Astrocyte (in vitro differentiated cells and primary cell): ENCODE measurements around the gene MYL4. TPM values are rescaled to one million over a fixed set of nuclear protein-coding genes. Genes with fewer than 3 reads are reported as not detected.

Experiments used
- DNase-seq: peaks from one replicate; pipeline ENCODE4 v3.0.0-alpha.2; 2010; ENCODE audit warnings: low read depth
- FAIRE-seq: peaks from 2 replicates; lab custom pipeline; 2011; peaks lifted over from hg19 to GRCh38; lab: Jason Lieb, UNC
- H2AFZ ChIP-seq: 2 replicates; pipeline ENCODE4 v1.6.0; 2012; ENCODE audit warnings: low read depth, low read length, inconsistent platforms
- H3K27ac ChIP-seq: 2 replicates; pipeline ENCODE4 v1.5.1; 2011; ENCODE audit warnings: low read depth, low read length, inconsistent platforms
- H3K27me3 ChIP-seq: 2 replicates; pipeline ENCODE4 v1.6.0; 2011; ENCODE audit warnings: low read length, inconsistent platforms; ENCODE audit not compliant: insufficient read depth
- H3K36me3 ChIP-seq: 2 replicates; pipeline ENCODE4 v1.5.1; 2011; ENCODE audit warnings: low read length, inconsistent platforms; ENCODE audit not compliant: insufficient read depth
- H3K4me1 ChIP-seq: 2 replicates; pipeline ENCODE4 v1.5.1; 2011; ENCODE audit warnings: low read length, inconsistent platforms; ENCODE audit not compliant: insufficient read depth
- H3K4me2 ChIP-seq: 2 replicates; pipeline ENCODE4 v1.6.0; 2012; ENCODE audit warnings: low read length, inconsistent platforms
- H3K4me3 ChIP-seq: 2 replicates; pipeline ENCODE4 v1.5.1; 2011; ENCODE audit warnings: low read depth, mild to moderate bottlenecking, low read length, inconsistent platforms; ENCODE audit not compliant: insufficient read depth
- H3K79me2 ChIP-seq: 2 replicates; pipeline ENCODE4 v1.6.0; 2012; ENCODE audit warnings: mild to moderate bottlenecking, low read length, inconsistent platforms; ENCODE audit not compliant: insufficient read depth
- H3K9ac ChIP-seq: 2 replicates; pipeline ENCODE4 v1.6.0; 2012; ENCODE audit warnings: mild to moderate bottlenecking, low read length, inconsistent platforms
- H3K9me3 ChIP-seq: 2 replicates; pipeline ENCODE4 v1.5.1; 2012; ENCODE audit warnings: low read depth, mild to moderate bottlenecking, low read length, inconsistent platforms; ENCODE audit not compliant: insufficient read depth
- H4K20me1 ChIP-seq: 2 replicates; pipeline ENCODE4 v1.6.0; 2012; ENCODE audit warnings: low read length, inconsistent platforms; ENCODE audit not compliant: insufficient read depth
- H3K27ac Mint-ChIP-seq: one replicate; pipeline ENCODE4 v1.8.0; 2021; ENCODE audit warnings: mild to moderate bottlenecking, mixed read lengths; ENCODE audit not compliant: unreplicated experiment
- H3K27me3 Mint-ChIP-seq: one replicate; pipeline ENCODE4 v1.8.0; 2021; ENCODE audit warnings: low read depth, mixed read lengths; ENCODE audit not compliant: unreplicated experiment
- H3K36me3 Mint-ChIP-seq: one replicate; pipeline ENCODE4 v1.8.0; 2021; ENCODE audit warnings: low read depth, mixed read lengths; ENCODE audit not compliant: unreplicated experiment
- H3K4me1 Mint-ChIP-seq: one replicate; pipeline ENCODE4 v1.8.0; 2021; ENCODE audit warnings: low read depth, mixed read lengths; ENCODE audit not compliant: unreplicated experiment
- H3K4me3 Mint-ChIP-seq: one replicate; pipeline ENCODE4 v1.8.0; 2021; ENCODE audit warnings: mild to moderate bottlenecking, moderate library complexity, mixed read lengths; ENCODE audit not compliant: unreplicated experiment
- H3K9me3 Mint-ChIP-seq: one replicate; pipeline ENCODE4 v1.8.0; 2021; ENCODE audit warnings: mild to moderate bottlenecking, mixed read lengths; ENCODE audit not compliant: unreplicated experiment
- CTCF ChIP-seq: IDR thresholded peaks from 2 replicates; pipeline ENCODE4 v1.5.1; 2011; ENCODE audit warnings: low read depth, mild to moderate bottlenecking, inconsistent platforms, low read length, moderate library complexity; ENCODE audit not compliant: insufficient read depth
- EZH2 ChIP-seq: IDR thresholded peaks from 2 replicates; pipeline ENCODE4 v1.6.1; 2012; ENCODE audit warnings: mild to moderate bottlenecking, low read length, inconsistent platforms; ENCODE audit not compliant: insufficient read depth
- total RNA-seq: library from RNA; stranded (reverse); gene quantifications from 2 replicates; pipeline ENCODE4 v1.2.1, GENCODE V29; 2021

The MYL4 gene
- total RNA-seq, 1 donor from 2014 or later, result 22.7 TPM

GRCh38 chr17:47189732-47190237 lies 19.4 kb upstream of the MYL4 start:
- peak overlapping the region; percentile 99 for H3K27ac Mint-ChIP-seq

GRCh38 chr17:47190243-47190642 lies 18.9 kb upstream of the MYL4 start:
- no peak for DNase-seq
- H3K36me3 ChIP-seq, result no peaks in the 10 kb centered on the region
- no peak overlapping the region for H3K27ac Mint-ChIP-seq
- H3K79me2 ChIP-seq, result peaks cover 39% of the 10 kb centered on the region
- H3K4me2 ChIP-seq, result no peak overlapping the region
- peaks cover 10% of the 10 kb centered on the region for H3K4me1 Mint-ChIP-seq
- H3K4me3 ChIP-seq, result no peak overlapping the region
- peaks cover 21% of the 10 kb centered on the region for H4K20me1 ChIP-seq
- H3K9me3 Mint-ChIP-seq, result no peaks in the 10 kb centered on the region
- no peak overlapping the region for H3K4me3 Mint-ChIP-seq
- H3K27me3 Mint-ChIP-seq, result no peaks in the 10 kb centered on the region
- no peaks in the 10 kb centered on the region for H3K9me3 ChIP-seq
- no peaks in the 10 kb centered on the region for H3K4me1 ChIP-seq
- H3K9ac ChIP-seq, result no peak overlapping the region
- no peak overlapping the region for H3K27ac ChIP-seq
- H3K27me3 ChIP-seq, result no peaks in the 10 kb centered on the region
- H3K36me3 Mint-ChIP-seq, result no peaks in the 10 kb centered on the region
- no peak for FAIRE-seq
- no peak for TF ChIP-seq CTCF
- TF ChIP-seq EZH2, result no peak
- H2AFZ ChIP-seq, result no peak overlapping the region

More at GRCh38 chr17:47189732-47190237, 19.4 kb upstream of the MYL4 start:
- FAIRE-seq (no peak), DNase-seq (no peak)
- Histone ChIP-seq H3K4me3 (peak overlapping the region; percentile 45), H2AFZ (peak overlapping the region; percentile 70), H3K27me3 (no peaks in the 10 kb centered on the region), H3K4me1 (no peaks in the 10 kb centered on the region), H3K9me3 (no peaks in the 10 kb centered on the region), H3K9ac (peak overlapping the region; percentile 99), H3K79me2 (peaks cover 43% of the 10 kb centered on the region), H3K27ac (peak overlapping the region; percentile 63), H3K4me2 (peak overlapping the region; percentile 79), H4K20me1 (peaks cover 22% of the 10 kb centered on the region), H3K36me3 (no peaks in the 10 kb centered on the region)
- peaks cover 11% of the 10 kb centered on the region for H3K4me1 Mint-ChIP-seq
- peak overlapping the region; percentile 99 for H3K4me3 Mint-ChIP-seq
- H3K36me3 Mint-ChIP-seq, result no peaks in the 10 kb centered on the region
- no peaks in the 10 kb centered on the region for H3K27me3 Mint-ChIP-seq
- H3K9me3 Mint-ChIP-seq, result no peaks in the 10 kb centered on the region
- TF ChIP-seq EZH2 (no peak), CTCF (no peak)

- no peak overlapping the region for H3K4me3 Mint-ChIP-seq
- H3K9me3 ChIP-seq, result no peaks in the 10 kb centered on the region
- TF ChIP-seq EZH2 (no peak), CTCF (no peak)
- H3K27me3 ChIP-seq, result no peaks in the 10 kb centered on the region
- H3K79me2 ChIP-seq, result peaks cover 34% of the 10 kb centered on the region
- H3K4me2 ChIP-seq, result no peak overlapping the region
- FAIRE-seq (no peak), DNase-seq (no peak)
- no peaks in the 10 kb centered on the region for H3K4me1 ChIP-seq
- H3K27ac ChIP-seq, result no peak overlapping the region
- no peaks in the 10 kb centered on the region for H3K9me3 Mint-ChIP-seq
- H3K27ac Mint-ChIP-seq, result peak overlapping the region; percentile 55
- H3K4me3 ChIP-seq, result no peak overlapping the region
- no peak overlapping the region for H2AFZ ChIP-seq
- H3K4me1 Mint-ChIP-seq, result peaks cover 9% of the 10 kb centered on the region
- H3K36me3 Mint-ChIP-seq, result peaks cover 2% of the 10 kb centered on the region
- H3K9ac ChIP-seq, result no peak overlapping the region
- H3K27me3 Mint-ChIP-seq, result no peaks in the 10 kb centered on the region
- H4K20me1 ChIP-seq, result peaks cover 17% of the 10 kb centered on the region
- H3K36me3 ChIP-seq, result no peaks in the 10 kb centered on the region
Observed at GRCh38 chr17:47190770-47191169, 18.4 kb upstream of the MYL4 start.
